Measurements from ENCODE around the gene DNASE1L1.

DNA sequence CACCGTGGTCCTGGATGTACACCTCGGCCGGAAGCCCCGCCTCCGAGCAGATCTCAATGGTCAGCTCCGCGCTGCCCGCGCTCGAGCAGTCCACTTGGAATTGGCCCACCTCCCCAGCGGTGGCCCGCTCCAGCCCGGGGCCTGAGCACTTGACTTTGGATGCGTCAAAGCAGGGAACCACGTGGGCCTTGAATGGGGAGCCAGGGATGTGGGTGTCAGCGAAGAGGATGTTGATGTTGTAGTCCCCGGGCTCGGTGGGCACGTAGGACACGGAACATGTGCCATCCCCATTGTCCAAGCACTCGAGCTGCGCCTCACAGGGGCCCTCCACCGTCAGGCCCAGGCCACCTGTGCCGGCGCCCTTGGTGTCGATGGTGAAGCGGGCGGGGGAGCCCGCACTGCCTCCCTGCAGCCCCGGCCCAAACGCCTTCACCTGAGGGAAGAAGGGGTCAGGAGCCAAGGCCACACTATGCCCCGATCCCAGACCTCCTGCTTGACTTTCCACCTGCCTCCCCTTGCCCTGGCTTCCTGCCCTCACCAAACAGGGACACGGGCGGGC lies 48.8 kb downstream of the DNASE1L1 start:
- no peak for TF ChIP-seq RAD21 (IDR thresholded peaks at IDR 0.05; ENCODE audit: low read depth)
- no peak for TF ChIP-seq EP300 (IDR thresholded peaks at IDR 0.05; ENCODE audit: borderline replicate concordance)
- TF ChIP-seq YY1 (IDR thresholded peaks at IDR 0.05; ENCODE audit: low read depth) = no peak
- no peak for TF ChIP-seq CEBPB (IDR thresholded peaks at IDR 0.05)
- no peak for TF ChIP-seq FOXM1 (IDR thresholded peaks at IDR 0.05; ENCODE audit: borderline replicate concordance, low read depth)
- TF ChIP-seq, protein P1, sequence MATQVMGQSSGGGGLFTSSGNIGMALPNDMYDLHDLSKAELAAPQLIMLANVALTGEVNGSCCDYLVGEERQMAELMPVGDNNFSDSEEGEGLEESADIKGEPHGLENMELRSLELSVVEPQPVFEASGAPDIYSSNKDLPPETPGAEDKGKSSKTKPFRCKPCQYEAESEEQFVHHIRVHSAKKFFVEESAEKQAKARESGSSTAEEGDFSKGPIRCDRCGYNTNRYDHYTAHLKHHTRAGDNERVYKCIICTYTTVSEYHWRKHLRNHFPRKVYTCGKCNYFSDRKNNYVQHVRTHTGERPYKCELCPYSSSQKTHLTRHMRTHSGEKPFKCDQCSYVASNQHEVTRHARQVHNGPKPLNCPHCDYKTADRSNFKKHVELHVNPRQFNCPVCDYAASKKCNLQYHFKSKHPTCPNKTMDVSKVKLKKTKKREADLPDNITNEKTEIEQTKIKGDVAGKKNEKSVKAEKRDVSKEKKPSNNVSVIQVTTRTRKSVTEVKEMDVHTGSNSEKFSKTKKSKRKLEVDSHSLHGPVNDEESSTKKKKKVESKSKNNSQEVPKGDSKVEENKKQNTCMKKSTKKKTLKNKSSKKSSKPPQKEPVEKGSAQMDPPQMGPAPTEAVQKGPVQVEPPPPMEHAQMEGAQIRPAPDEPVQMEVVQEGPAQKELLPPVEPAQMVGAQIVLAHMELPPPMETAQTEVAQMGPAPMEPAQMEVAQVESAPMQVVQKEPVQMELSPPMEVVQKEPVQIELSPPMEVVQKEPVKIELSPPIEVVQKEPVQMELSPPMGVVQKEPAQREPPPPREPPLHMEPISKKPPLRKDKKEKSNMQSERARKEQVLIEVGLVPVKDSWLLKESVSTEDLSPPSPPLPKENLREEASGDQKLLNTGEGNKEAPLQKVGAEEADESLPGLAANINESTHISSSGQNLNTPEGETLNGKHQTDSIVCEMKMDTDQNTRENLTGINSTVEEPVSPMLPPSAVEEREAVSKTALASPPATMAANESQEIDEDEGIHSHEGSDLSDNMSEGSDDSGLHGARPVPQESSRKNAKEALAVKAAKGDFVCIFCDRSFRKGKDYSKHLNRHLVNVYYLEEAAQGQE (IDR thresholded peaks at IDR 0.05; ENCODE audit: low read depth) = no peak
- no peak for TF ChIP-seq TAF1 (IDR thresholded peaks at IDR 0.05; ENCODE audit: low read depth)
- no peak for TF ChIP-seq ZBTB7A (IDR thresholded peaks at IDR 0.05; ENCODE audit: low read depth)

Measured in Ishikawa (cell line).